Subcutaneous adipose tissue (tissue), 4 donors: ENCODE results near the gene SBF2. TPM values are rescaled to one million over a fixed set of nuclear protein-coding genes. Genes with fewer than 3 reads are reported as not detected.

ENCODE experiments used
- total RNA-seq, 4 donors: library from RNA; depleted of rRNA; stranded (reverse); fragments of >200 nt; gene quantifications; one replicate each; pipeline ENCODE4 v1.1.0, GENCODE V29; 2016
- TF ChIP-seq, protein P1 (sequence below): fragments of 450-650 bp; IDR thresholded peaks from one replicate; pipeline ENCODE4 v1.5.1; 2016; ENCODE audit warnings: low read depth, mild to moderate bottlenecking, control low read depth, antibody characterized with exemption, moderate library complexity

SBF2 gene
- total RNA-seq, 4 donors from 2014 or later = 87.2 to 103 (median 97.3) TPM

DNA sequence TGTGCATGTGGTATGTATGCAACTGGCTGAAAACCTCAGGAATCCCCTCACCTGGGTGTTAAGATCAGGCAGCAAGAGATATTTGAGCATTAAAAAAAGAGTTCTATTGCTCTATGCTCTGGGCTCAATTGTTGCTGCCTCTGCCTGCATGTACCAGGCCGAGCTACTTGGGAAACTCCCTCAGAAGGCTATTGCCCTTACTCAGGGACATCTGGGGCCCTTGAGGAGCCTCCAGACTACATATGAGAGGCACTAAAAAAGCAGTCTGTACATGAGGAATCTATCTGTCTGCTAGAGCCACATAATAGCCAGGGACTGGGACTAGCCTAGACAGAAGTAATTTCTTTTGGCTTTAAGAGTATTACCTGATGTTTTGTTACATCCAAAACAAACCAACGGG lies 510.0 kb downstream of the SBF2 start:
- TF ChIP-seq, protein P1, sequence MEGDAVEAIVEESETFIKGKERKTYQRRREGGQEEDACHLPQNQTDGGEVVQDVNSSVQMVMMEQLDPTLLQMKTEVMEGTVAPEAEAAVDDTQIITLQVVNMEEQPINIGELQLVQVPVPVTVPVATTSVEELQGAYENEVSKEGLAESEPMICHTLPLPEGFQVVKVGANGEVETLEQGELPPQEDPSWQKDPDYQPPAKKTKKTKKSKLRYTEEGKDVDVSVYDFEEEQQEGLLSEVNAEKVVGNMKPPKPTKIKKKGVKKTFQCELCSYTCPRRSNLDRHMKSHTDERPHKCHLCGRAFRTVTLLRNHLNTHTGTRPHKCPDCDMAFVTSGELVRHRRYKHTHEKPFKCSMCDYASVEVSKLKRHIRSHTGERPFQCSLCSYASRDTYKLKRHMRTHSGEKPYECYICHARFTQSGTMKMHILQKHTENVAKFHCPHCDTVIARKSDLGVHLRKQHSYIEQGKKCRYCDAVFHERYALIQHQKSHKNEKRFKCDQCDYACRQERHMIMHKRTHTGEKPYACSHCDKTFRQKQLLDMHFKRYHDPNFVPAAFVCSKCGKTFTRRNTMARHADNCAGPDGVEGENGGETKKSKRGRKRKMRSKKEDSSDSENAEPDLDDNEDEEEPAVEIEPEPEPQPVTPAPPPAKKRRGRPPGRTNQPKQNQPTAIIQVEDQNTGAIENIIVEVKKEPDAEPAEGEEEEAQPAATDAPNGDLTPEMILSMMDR = no peak

DNA sequence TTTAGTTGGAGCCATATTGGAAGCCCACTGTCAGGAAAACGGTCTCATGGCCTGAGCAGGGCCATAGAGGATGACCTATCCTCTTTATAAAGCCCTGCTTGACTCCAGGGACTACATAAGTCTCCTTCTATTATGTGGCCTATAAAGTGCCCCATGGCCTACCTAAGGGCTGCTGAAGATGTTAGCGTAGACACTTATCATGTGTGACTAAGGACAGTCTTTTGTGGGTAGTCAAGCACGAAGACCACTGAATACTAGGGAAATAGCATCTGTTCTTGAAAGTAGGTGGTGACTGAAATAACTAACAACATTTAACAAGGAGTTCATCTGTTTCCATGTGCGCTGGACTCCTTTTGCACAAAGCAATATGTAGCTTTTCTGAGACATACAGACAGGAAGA lies 513.1 kb downstream of the SBF2 start:
- TF ChIP-seq, protein P1 = no peak

DNA sequence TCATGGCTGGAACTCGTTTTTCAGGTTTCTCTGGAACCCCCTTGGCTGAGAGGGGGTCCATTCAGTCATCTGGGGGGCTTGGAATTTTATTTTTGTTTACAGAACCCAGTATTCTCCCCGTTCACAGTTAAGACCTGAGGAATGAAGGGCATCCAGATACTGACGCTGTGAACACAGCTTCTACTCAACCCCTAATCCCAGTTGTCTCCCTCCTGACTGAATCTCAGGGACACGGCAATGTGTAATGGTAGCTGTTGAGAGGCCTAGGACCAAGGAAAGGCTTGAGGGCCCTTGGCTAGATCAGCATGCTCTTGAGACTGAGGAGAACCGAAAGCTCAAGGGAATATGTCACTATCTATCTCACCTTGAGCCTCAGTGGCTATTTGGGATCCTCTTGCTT lies 516.5 kb downstream of the SBF2 start:
- TF ChIP-seq, protein P1 = no peak

DNA sequence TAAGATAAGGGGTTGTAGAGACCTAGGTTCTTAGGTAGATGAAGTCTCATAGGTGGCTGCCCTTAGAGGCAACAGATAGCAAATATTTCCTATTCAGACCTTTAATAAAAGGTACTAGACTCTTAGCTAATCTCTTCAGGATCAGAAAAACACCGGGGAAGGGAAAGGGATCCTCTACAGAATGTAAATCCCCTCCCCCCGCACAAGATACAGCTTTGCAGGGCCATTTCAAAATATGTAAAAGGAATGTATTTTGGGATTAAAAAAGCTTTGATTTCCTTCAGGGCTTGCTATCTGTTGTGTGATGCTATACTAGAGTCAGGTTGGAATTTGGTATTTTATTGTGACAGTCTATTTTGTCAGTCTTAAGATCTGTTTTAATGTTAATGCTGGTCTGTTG lies 517.0 kb downstream of the SBF2 start:
- TF ChIP-seq, protein P1 = no peak

DNA sequence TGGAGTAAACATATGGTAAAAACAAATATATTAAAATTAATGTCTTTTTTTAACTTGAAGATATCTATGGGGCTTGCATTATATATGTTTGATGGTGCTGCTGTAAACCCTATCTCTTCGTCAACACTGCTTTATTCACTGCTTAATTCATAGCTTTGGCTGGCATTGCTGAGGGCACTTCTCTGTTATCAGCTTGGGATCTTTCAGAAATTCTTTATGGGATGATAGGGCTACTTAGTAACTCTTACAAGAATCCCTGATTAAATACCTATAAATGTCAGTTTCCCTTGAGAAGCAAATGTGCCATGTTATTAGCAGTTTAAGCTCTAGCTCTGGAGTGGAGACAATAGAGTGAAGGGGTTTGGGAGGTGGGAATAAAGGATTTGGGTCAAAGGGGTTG lies 517.8 kb downstream of the SBF2 start:
- TF ChIP-seq, protein P1 = no peak

DNA sequence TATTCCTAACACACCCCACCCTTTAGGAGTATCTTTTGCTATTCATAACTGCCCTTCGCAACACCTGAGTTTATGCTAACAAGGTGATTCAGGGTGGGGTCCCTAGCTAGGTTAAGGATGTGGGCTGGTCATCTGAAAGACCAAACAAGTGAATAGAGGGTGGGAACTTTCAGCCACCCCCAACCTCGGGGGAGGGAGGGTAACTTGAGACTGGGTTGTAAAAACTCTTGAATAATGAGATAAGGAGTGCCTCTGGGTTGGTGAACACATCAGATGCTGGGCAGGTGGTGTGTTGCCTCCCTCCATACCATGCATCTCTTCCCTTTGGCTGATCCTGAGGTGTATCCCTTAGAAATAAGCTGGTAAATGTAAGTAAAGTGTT lies 518.6 kb downstream of the SBF2 start:
- TF ChIP-seq, protein P1 = no peak

DNA sequence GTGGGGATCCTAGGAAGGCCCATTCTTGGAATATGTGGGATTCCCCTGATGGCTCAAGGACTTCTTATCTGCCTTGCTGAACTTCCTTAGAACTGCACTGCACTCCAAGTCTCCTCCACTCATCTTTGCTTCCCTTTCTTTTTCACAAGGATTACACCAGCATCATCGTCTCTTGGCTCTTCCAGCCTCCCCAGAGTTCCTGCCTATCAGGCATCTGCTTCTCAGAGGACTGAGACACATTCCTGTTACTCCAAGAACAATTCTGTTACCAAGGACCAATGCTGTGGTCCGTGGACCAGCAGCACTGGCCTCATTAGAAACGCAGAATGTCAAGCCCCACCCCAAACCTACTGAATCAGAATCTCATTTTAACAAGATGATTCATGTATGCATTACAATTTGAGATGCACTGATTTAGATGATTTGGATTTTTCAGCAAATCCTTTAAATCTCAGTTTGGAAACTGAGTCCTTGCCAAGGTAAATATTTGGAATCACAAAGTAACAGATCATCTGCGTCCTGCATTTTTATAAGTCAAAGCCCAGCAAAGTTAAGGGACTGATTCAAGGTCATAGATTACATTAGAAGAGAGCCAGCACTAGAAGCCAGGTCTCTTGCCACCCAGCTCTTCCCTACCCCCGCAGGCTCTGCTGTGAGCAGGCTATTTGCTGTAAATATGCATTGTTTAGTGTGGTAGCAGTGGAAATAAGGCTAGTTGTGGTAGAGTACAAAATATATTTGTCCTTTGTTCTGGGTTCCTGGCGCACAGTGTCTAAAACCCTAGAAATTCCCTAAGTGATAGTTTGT lies 519.2 kb downstream of the SBF2 start:
- TF ChIP-seq, protein P1 = no peak
